IPS DF 4.7 (cell line): ENCODE results near the gene ID2.

Experiments
- DNase-seq: peaks from one replicate; pipeline ENCODE4 v3.0.0-alpha.2; 2013; ENCODE audit warnings: low spot score; ENCODE audit errors: extremely low read depth

The ID2 gene

GRCh38 chr2:8729939-8730338 lies 48.1 kb downstream of the ID2 start:
- no peak for DNase-seq

- DNase-seq = no peak
Observed at GRCh38 chr2:8732601-8733000, 50.7 kb downstream of the ID2 start.
